Ishikawa (cell line): ENCODE results near the gene MARF1.

Experiments
- EP300 ChIP-seq: IDR thresholded peaks from 2 replicates; pipeline ENCODE4 v1.6.1; 2012; ENCODE audit warnings: borderline replicate concordance
- RAD21 ChIP-seq: IDR thresholded peaks from 2 replicates; pipeline ENCODE4 v1.6.1; 2012; ENCODE audit warnings: low read depth
- TF ChIP-seq, protein P1 (sequence below): IDR thresholded peaks from 2 replicates; pipeline ENCODE4 v1.6.1; 2012; ENCODE audit warnings: low read depth, mild to moderate bottlenecking

DNA sequence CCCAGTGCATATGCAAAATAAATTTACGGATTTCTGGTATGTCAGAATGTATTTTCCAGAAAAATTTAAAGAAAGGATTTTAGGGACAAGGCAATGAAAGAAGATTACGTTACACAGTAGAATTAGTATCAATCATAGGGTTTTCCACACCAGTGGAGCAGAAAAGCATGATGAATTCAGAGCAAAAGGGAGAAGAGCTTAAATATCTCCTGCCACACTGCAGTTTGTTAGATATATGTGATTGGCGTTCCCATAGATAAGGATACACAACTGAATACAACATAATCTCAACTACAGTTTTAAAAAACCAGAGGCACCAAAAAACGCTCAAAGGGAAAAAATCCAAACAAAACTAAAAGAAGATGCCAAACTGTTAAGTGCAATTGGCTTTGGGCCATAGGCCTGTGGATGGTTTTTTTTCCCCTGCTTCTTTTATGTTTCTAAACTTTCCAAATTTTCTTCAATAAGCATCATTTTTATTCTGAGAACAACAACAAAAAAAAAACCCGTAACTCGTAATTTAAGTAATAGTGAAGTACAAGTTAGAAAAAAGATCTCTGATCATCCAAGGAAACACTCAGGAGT lies 22.3 kb downstream of the MARF1 start:
- no peak for TF ChIP-seq RAD21
- TF ChIP-seq, protein P1, sequence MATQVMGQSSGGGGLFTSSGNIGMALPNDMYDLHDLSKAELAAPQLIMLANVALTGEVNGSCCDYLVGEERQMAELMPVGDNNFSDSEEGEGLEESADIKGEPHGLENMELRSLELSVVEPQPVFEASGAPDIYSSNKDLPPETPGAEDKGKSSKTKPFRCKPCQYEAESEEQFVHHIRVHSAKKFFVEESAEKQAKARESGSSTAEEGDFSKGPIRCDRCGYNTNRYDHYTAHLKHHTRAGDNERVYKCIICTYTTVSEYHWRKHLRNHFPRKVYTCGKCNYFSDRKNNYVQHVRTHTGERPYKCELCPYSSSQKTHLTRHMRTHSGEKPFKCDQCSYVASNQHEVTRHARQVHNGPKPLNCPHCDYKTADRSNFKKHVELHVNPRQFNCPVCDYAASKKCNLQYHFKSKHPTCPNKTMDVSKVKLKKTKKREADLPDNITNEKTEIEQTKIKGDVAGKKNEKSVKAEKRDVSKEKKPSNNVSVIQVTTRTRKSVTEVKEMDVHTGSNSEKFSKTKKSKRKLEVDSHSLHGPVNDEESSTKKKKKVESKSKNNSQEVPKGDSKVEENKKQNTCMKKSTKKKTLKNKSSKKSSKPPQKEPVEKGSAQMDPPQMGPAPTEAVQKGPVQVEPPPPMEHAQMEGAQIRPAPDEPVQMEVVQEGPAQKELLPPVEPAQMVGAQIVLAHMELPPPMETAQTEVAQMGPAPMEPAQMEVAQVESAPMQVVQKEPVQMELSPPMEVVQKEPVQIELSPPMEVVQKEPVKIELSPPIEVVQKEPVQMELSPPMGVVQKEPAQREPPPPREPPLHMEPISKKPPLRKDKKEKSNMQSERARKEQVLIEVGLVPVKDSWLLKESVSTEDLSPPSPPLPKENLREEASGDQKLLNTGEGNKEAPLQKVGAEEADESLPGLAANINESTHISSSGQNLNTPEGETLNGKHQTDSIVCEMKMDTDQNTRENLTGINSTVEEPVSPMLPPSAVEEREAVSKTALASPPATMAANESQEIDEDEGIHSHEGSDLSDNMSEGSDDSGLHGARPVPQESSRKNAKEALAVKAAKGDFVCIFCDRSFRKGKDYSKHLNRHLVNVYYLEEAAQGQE = no peak
- TF ChIP-seq EP300 = no peak
